Astrocyte (in vitro differentiated cells and primary cell): ENCODE results near the gene GNAS-AS1. TPM values are rescaled to one million over a fixed set of nuclear protein-coding genes. Genes with fewer than 3 reads are reported as not detected.
A peak's percentile ranks its signal among the peaks of the same experiment; 100 is the strongest.

Experiments
- DNase-seq: peaks from one replicate; pipeline ENCODE4 v3.0.0-alpha.2; 2010; ENCODE audit warnings: low read depth
- FAIRE-seq: peaks from 2 replicates; lab custom pipeline; 2011; peaks lifted over from hg19 to GRCh38; lab: Jason Lieb, UNC
- H2AFZ ChIP-seq: 2 replicates; pipeline ENCODE4 v1.6.0; 2012; ENCODE audit warnings: low read depth, low read length, inconsistent platforms
- H3K27ac ChIP-seq: 2 replicates; pipeline ENCODE4 v1.5.1; 2011; ENCODE audit warnings: low read depth, low read length, inconsistent platforms
- H3K27me3 ChIP-seq: 2 replicates; pipeline ENCODE4 v1.6.0; 2011; ENCODE audit warnings: low read length, inconsistent platforms; ENCODE audit not compliant: insufficient read depth
- H3K36me3 ChIP-seq: 2 replicates; pipeline ENCODE4 v1.5.1; 2011; ENCODE audit warnings: low read length, inconsistent platforms; ENCODE audit not compliant: insufficient read depth
- H3K4me1 ChIP-seq: 2 replicates; pipeline ENCODE4 v1.5.1; 2011; ENCODE audit warnings: low read length, inconsistent platforms; ENCODE audit not compliant: insufficient read depth
- H3K4me2 ChIP-seq: 2 replicates; pipeline ENCODE4 v1.6.0; 2012; ENCODE audit warnings: low read length, inconsistent platforms
- H3K4me3 ChIP-seq: 2 replicates; pipeline ENCODE4 v1.5.1; 2011; ENCODE audit warnings: low read depth, mild to moderate bottlenecking, low read length, inconsistent platforms; ENCODE audit not compliant: insufficient read depth
- H3K79me2 ChIP-seq: 2 replicates; pipeline ENCODE4 v1.6.0; 2012; ENCODE audit warnings: mild to moderate bottlenecking, low read length, inconsistent platforms; ENCODE audit not compliant: insufficient read depth
- H3K9ac ChIP-seq: 2 replicates; pipeline ENCODE4 v1.6.0; 2012; ENCODE audit warnings: mild to moderate bottlenecking, low read length, inconsistent platforms
- H3K9me3 ChIP-seq: 2 replicates; pipeline ENCODE4 v1.5.1; 2012; ENCODE audit warnings: low read depth, mild to moderate bottlenecking, low read length, inconsistent platforms; ENCODE audit not compliant: insufficient read depth
- H4K20me1 ChIP-seq: 2 replicates; pipeline ENCODE4 v1.6.0; 2012; ENCODE audit warnings: low read length, inconsistent platforms; ENCODE audit not compliant: insufficient read depth
- H3K27ac Mint-ChIP-seq: one replicate; pipeline ENCODE4 v1.8.0; 2021; ENCODE audit warnings: mild to moderate bottlenecking, mixed read lengths; ENCODE audit not compliant: unreplicated experiment
- H3K27me3 Mint-ChIP-seq: one replicate; pipeline ENCODE4 v1.8.0; 2021; ENCODE audit warnings: low read depth, mixed read lengths; ENCODE audit not compliant: unreplicated experiment
- H3K36me3 Mint-ChIP-seq: one replicate; pipeline ENCODE4 v1.8.0; 2021; ENCODE audit warnings: low read depth, mixed read lengths; ENCODE audit not compliant: unreplicated experiment
- H3K4me1 Mint-ChIP-seq: one replicate; pipeline ENCODE4 v1.8.0; 2021; ENCODE audit warnings: low read depth, mixed read lengths; ENCODE audit not compliant: unreplicated experiment
- H3K4me3 Mint-ChIP-seq: one replicate; pipeline ENCODE4 v1.8.0; 2021; ENCODE audit warnings: mild to moderate bottlenecking, moderate library complexity, mixed read lengths; ENCODE audit not compliant: unreplicated experiment
- H3K9me3 Mint-ChIP-seq: one replicate; pipeline ENCODE4 v1.8.0; 2021; ENCODE audit warnings: mild to moderate bottlenecking, mixed read lengths; ENCODE audit not compliant: unreplicated experiment
- EZH2 ChIP-seq: IDR thresholded peaks from 2 replicates; pipeline ENCODE4 v1.6.1; 2012; ENCODE audit warnings: mild to moderate bottlenecking, low read length, inconsistent platforms; ENCODE audit not compliant: insufficient read depth
- total RNA-seq: library from RNA; stranded (reverse); gene quantifications from 2 replicates; pipeline ENCODE4 v1.2.1, GENCODE V29; 2021
- TF ChIP-seq, protein P1 (sequence below): IDR thresholded peaks from 2 replicates; pipeline ENCODE4 v1.5.1; 2011; ENCODE audit warnings: low read depth, mild to moderate bottlenecking, inconsistent platforms, low read length, moderate library complexity; ENCODE audit not compliant: insufficient read depth

The GNAS-AS1 gene
- total RNA-seq, 1 donor from 2014 or later: 3.8 TPM

DNA sequence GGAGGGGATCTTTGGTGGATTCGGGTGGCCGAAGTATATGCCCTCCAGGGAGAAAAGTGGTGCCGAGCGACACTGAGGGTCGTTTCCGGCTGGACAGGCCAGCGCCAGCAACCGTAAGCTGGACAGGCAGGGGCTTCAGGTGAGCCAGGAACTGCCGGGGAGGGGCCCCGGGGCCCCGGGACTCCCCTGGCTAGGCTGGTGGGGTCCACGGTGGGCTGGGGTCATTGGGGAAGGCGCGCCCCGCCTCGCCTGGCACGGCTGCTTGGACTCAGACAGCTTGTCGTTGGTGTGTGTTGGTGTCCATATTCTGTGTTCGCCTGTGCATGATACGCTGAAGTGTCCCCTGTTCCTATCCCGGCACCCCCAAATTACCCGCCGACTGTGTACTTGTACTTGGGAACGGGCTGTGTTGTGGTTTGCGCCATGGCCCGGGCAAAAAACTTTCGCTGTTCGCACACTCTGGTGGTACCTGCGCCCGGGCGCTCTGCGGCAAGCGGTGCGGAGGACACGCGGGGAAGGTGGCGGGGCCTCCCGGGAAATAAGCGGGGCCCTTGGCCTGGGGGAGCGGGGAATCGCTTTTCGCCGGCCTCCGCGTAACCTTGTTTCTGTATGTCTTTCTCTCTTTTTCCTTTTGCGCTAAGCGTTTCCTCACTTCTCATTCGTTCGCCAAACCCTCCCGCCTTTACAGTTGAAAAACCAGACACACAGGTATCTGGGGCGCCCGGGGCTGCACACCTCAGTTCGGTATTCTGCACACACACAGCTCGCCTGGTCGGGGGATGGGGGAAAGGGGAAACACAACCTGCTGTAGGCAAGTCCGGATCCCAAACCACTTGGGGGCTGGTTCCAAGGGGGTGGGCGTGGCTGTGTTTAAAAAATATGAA lies 5.0 kb upstream of the GNAS-AS1 start:
- H3K4me3 ChIP-seq: no peak overlapping the region
- peaks cover 37% of the 10 kb centered on the region for H3K27me3 ChIP-seq
- no peaks in the 10 kb centered on the region for H3K9me3 ChIP-seq
- H3K4me3 Mint-ChIP-seq: no peak overlapping the region
- TF ChIP-seq, protein P1, sequence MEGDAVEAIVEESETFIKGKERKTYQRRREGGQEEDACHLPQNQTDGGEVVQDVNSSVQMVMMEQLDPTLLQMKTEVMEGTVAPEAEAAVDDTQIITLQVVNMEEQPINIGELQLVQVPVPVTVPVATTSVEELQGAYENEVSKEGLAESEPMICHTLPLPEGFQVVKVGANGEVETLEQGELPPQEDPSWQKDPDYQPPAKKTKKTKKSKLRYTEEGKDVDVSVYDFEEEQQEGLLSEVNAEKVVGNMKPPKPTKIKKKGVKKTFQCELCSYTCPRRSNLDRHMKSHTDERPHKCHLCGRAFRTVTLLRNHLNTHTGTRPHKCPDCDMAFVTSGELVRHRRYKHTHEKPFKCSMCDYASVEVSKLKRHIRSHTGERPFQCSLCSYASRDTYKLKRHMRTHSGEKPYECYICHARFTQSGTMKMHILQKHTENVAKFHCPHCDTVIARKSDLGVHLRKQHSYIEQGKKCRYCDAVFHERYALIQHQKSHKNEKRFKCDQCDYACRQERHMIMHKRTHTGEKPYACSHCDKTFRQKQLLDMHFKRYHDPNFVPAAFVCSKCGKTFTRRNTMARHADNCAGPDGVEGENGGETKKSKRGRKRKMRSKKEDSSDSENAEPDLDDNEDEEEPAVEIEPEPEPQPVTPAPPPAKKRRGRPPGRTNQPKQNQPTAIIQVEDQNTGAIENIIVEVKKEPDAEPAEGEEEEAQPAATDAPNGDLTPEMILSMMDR: no peak
- TF ChIP-seq EZH2: peak; percentile 89
- no peaks in the 10 kb centered on the region for H4K20me1 ChIP-seq
- no peak overlapping the region for H3K9ac ChIP-seq
- H3K36me3 Mint-ChIP-seq: no peaks in the 10 kb centered on the region
- H3K79me2 ChIP-seq: no peaks in the 10 kb centered on the region
- no peaks in the 10 kb centered on the region for H3K9me3 Mint-ChIP-seq
- FAIRE-seq (no peak), DNase-seq (no peak)
- H3K4me2 ChIP-seq: peak overlapping the region; percentile 76
- H3K36me3 ChIP-seq: no peaks in the 10 kb centered on the region
- H2AFZ ChIP-seq: no peak overlapping the region
- H3K4me1 Mint-ChIP-seq: peaks cover 2% of the 10 kb centered on the region
- H3K27me3 Mint-ChIP-seq: peaks cover 32% of the 10 kb centered on the region
- no peak overlapping the region for H3K27ac Mint-ChIP-seq
- no peak overlapping the region for H3K27ac ChIP-seq
- H3K4me1 ChIP-seq: peaks cover 14% of the 10 kb centered on the region

DNA sequence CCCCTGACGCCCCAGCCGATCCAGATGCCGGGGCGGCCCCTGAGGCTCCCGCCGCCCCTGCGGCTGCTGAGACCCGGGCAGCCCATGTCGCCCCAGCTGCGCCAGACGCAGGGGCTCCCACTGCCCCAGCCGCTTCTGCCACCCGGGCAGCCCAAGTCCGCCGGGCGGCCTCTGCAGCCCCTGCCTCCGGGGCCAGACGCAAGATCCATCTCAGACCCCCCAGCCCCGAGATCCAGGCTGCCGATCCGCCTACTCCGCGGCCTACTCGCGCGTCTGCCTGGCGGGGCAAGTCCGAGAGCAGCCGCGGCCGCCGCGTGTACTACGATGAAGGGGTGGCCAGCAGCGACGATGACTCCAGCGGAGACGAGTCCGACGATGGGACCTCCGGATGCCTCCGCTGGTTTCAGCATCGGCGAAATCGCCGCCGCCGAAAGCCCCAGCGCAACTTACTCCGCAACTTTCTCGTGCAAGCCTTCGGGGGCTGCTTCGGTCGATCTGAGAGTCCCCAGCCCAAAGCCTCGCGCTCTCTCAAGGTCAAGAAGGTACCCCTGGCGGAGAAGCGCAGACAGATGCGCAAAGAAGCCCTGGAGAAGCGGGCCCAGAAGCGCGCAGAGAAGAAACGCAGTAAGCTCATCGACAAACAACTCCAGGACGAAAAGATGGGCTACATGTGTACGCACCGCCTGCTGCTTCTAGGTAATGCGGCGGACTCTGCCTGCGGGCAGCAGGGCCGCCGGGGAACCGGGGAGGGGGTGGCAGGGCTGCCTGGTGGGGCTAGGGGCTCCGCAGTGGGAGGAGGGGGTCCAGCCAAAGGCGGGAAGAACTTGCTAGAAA lies 4.2 kb upstream of the GNAS-AS1 start:
- Histone ChIP-seq H3K9ac (no peak overlapping the region), H3K4me3 (no peak overlapping the region), H4K20me1 (no peaks in the 10 kb centered on the region), H3K9me3 (no peaks in the 10 kb centered on the region), H3K4me2 (peak overlapping the region; percentile 76), H2AFZ (peak overlapping the region; percentile 41), H3K4me1 (peaks cover 14% of the 10 kb centered on the region), H3K27me3 (peaks cover 37% of the 10 kb centered on the region), H3K36me3 (no peaks in the 10 kb centered on the region), H3K79me2 (peaks cover 7% of the 10 kb centered on the region), H3K27ac (no peak overlapping the region)
- peaks cover 32% of the 10 kb centered on the region for H3K27me3 Mint-ChIP-seq
- TF ChIP-seq, protein P1: no peak
- peak; percentile 92 for TF ChIP-seq EZH2
- H3K9me3 Mint-ChIP-seq: peaks cover 1% of the 10 kb centered on the region
- H3K4me1 Mint-ChIP-seq: peaks cover 2% of the 10 kb centered on the region
- H3K36me3 Mint-ChIP-seq: no peaks in the 10 kb centered on the region
- DNase-seq: no peak
- no peak overlapping the region for H3K4me3 Mint-ChIP-seq
- no peak overlapping the region for H3K27ac Mint-ChIP-seq
- FAIRE-seq: no peak
